ENCODE measurements around the gene CFAP54.

The CFAP54 gene

GRCh38 chr12:96824074-96824837 lies 334.9 kb downstream of the CFAP54 start:
- no peak for TF ChIP-seq FOXP2 (optimal IDR thresholded peaks at IDR 0.05; ENCODE audit: borderline replicate concordance, extremely low read depth, extremely low read length, insufficient read depth)
- TF ChIP-seq POLR2AphosphoS5 (IDR thresholded peaks at IDR 0.05; ENCODE audit: low read depth, low read length), result no peak
- no peak for TF ChIP-seq TAF1 (IDR thresholded peaks at IDR 0.05; ENCODE audit: borderline replicate concordance, insufficient read depth, low read length)
- no peak for TF ChIP-seq SIN3A (IDR thresholded peaks at IDR 0.05; ENCODE audit: borderline replicate concordance, insufficient read depth, low read length)

- no peak for TF ChIP-seq REST (IDR thresholded peaks at IDR 0.05; ENCODE audit: insufficient read depth in 1 of 2, low read depth in 2 of 2, low read length in 2 of 2)
- no peak for TF ChIP-seq POLR2AphosphoS5 (IDR thresholded peaks at IDR 0.05; ENCODE audit: low read depth, low read length)
- TF ChIP-seq SIN3A (IDR thresholded peaks at IDR 0.05; ENCODE audit: borderline replicate concordance, insufficient read depth, low read length), result no peak
Measured at GRCh38 chr12:96824838-96825236, 335.5 kb downstream of the CFAP54 start.

- TF ChIP-seq POLR2AphosphoS5 (IDR thresholded peaks at IDR 0.05; ENCODE audit: low read depth, low read length) (no peak), SIN3A (IDR thresholded peaks at IDR 0.05; ENCODE audit: borderline replicate concordance, insufficient read depth, low read length) (no peak), REST (IDR thresholded peaks at IDR 0.05; ENCODE audit: insufficient read depth in 1 of 2, low read depth in 2 of 2, low read length in 2 of 2) (no peak), FOXP2 (optimal IDR thresholded peaks at IDR 0.05; ENCODE audit: borderline replicate concordance, extremely low read depth, extremely low read length, insufficient read depth) (no peak)
Measured at GRCh38 chr12:96828169-96828789, 338.9 kb downstream of the CFAP54 start.

- no peak for TF ChIP-seq FOXP2 (optimal IDR thresholded peaks at IDR 0.05; ENCODE audit: borderline replicate concordance, extremely low read depth, extremely low read length, insufficient read depth)
- TF ChIP-seq REST (IDR thresholded peaks at IDR 0.05; ENCODE audit: insufficient read depth in 1 of 2, low read depth in 2 of 2, low read length in 2 of 2), result no peak
- TF ChIP-seq TAF1 (IDR thresholded peaks at IDR 0.05; ENCODE audit: borderline replicate concordance, insufficient read depth, low read length), result no peak
- TF ChIP-seq POLR2AphosphoS5 (IDR thresholded peaks at IDR 0.05; ENCODE audit: low read depth, low read length), result no peak
- no peak for TF ChIP-seq SIN3A (IDR thresholded peaks at IDR 0.05; ENCODE audit: borderline replicate concordance, insufficient read depth, low read length)
Measured at GRCh38 chr12:96829354-96829753, 340.0 kb downstream of the CFAP54 start.

GRCh38 chr12:96831346-96831745 lies 342.0 kb downstream of the CFAP54 start:
- TF ChIP-seq REST (IDR thresholded peaks at IDR 0.05; ENCODE audit: insufficient read depth in 1 of 2, low read depth in 2 of 2, low read length in 2 of 2) (no peak), POLR2AphosphoS5 (IDR thresholded peaks at IDR 0.05; ENCODE audit: low read depth, low read length) (no peak), TAF1 (IDR thresholded peaks at IDR 0.05; ENCODE audit: borderline replicate concordance, insufficient read depth, low read length) (no peak)
